ENCODE results near the gene ZNF521. TPM values are rescaled to one million over a fixed set of nuclear protein-coding genes. Genes with fewer than 3 reads are reported as not detected.

ZNF521 gene
- total and polyA plus RNA-seq, 2 experiments from 2014 or later: 3.1 to 9.2 TPM

- no peak for TF ChIP-seq ZNF462 (CRISPR knock-in tag; IDR thresholded peaks at IDR 0.05)
- TF ChIP-seq EZH2phosphoT487 (IDR thresholded peaks at IDR 0.05; ENCODE audit: unreplicated experiment): no peak
- TF ChIP-seq CTCF (conservative IDR thresholded peaks at IDR 0.05; ENCODE audit: low read depth in 2 of 2): no peak
- no peak for TF ChIP-seq NANOG (IDR thresholded peaks at IDR 0.05; ENCODE audit: borderline replicate concordance)
- TF ChIP-seq ZNF331 (CRISPR knock-in tag; IDR thresholded peaks at IDR 0.05; ENCODE audit: low read depth): no peak
- TF ChIP-seq STAT1 (IDR thresholded peaks at IDR 0.05; ENCODE audit: unreplicated experiment): no peak
- TF ChIP-seq JUNB (IDR thresholded peaks at IDR 0.05; ENCODE audit: unreplicated experiment): no peak
Observed at GRCh38 chr18:25080211-25080610, 271.8 kb downstream of the ZNF521 start (continued).

Measured in GM23338 (cell line).